Measurements from ENCODE around the gene TCF3.

DNA sequence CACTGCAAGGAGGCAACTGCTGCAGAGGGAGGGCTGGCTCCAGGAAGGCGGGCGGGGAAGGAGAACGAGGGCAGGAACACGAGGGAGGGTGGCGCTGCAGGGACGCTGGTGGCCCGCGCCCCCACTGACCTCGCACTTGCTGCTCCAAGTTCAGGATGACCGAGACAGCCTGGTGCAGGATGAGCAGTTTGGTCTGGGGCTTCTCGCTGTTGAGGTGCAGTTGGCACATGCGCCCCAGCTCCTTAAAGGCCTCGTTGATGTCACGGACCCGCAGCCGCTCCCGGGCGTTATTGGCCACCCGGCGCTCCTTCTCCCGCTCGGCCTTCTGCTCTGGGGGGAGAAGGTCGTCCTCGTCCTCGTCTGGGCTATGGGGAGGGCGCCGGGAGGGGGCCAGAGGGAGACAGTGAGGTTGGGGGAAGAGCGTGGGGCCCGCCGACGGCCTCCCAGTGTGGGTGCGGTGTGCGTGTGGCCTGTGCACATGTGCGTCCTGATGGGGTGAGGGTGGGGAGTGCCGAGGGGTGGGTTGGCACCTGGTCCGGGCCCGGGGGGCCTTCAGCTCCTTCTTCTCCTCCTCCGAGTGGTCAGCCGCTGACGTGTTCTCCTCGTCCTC is 37.2 kb downstream of the TCF3 start:
- TF ChIP-seq CTCF (IDR thresholded peaks at IDR 0.05) (no peak), POLR2A (IDR thresholded peaks at IDR 0.05) (no peak)
